Glomerular visceral epithelial cell (primary cell): ENCODE measurements around the gene PTPRS.
"Not testable (repeated sequence)": the region's sequence is repeated elsewhere in the genome, so short reads cannot be mapped to it uniquely, and the experiment has no call there.

Experiments used
- DNase-seq: peaks from one replicate; pipeline ENCODE4 v3.0.0-alpha.2; 2016; ENCODE audit errors: extremely low spot score

PTPRS gene

DNA sequence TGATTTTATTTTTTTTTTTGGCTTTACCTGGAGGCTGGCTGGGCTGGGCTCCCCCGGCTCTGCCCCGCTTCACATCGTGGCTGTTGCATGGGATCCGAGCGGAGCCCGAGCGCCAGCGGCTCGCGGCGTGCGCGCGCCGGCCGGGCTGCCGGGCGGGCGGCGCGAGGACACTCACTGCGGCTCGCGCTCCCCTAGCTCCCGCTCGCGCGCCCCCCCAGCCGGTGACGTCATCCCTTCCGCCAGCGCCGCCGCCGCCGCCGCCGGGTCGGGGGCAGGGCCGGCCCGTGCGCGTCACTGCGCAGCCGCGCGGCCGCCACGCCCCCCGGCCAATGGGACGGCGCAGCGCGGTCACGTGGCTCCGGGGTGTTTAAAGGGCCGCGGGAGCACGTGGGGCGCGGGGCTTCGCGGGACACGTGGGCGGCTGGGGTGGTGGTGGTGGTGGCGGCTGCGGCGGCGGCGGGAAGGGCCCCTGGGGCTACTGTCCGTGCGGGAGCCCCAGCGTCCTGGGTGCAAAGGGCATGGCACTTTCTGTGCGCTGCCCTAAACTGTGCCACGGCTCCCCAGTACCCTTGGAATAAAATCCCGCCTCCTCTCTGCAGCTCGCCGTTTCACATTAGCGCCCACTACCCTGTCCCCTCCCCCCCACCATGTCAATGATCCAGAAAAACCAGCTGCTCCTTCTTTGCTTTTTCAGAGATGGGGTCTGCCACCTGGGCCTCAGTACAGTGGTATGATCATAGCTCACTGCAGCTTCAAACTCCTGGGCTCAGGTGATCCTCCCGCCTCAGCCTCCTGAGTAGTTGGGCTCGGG, at the start of gene PTPRS:
TSS of gene PTPRS (minus strand) at position 176 of the 811 bp plus-strand sequence. CDS start 54,672 bp downstream, outside the sequence.
- DNase-seq = peak; percentile 86

DNA sequence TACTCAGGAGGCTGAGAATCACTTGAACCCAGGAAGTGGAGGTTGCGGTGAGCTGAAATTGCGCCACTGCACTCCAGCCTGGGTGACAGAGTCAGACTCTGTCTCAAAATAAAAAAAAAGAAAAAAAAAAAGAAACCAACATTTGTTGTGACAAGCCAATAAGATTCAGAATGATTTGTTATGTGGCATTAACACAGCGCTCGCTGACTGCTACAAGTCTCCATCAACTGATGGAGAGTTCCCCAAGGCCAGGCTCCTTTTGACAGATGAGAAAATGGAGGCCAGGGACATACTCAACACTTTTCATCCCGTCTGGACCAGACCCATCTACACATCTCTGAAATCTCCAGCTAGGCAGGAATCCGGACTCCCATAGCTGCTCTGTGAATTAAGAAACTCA, 48.7 kb upstream of the PTPRS start:
- DNase-seq = no peak

DNA sequence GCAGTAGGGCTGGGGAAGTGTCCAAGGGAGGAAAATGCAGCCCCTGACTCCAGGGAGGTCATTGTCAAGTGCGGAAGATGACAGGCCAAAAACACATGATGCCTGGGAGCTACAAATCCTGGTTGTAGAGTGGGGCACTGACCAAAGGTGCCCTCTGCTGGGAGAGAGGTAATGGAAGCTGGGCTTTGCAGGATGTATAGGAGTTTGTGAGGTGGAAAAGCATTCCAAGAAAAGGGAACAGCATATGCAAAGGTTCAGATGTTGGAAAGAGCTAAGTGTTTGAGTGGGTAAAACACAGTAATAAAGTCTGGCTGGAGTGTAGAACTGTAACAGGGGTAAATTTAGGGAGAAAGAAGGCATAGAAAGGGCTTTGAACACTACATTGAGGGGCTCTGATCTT, 46.9 kb upstream of the PTPRS start:
- DNase-seq = no peak

DNA sequence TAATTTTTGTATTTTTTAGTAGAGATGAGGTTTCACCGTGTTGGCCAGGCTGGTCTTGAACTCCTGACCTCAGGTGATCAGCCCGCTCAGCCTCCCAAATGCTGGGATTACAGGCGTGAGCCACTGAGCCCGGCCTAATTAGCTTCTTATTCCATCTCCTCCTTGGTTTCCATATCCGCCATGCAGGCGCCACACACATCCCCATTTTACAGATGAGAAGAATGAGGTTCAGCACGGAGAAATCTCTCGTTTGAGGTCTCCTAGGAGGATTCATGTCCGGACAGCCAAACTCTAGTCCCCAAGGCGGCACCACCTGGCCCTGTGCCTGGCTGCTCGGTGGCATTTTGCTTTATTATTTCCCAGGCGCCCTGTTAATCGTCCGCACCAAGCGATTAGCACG, 46.2 kb upstream of the PTPRS start:
- DNase-seq = no peak

DNA sequence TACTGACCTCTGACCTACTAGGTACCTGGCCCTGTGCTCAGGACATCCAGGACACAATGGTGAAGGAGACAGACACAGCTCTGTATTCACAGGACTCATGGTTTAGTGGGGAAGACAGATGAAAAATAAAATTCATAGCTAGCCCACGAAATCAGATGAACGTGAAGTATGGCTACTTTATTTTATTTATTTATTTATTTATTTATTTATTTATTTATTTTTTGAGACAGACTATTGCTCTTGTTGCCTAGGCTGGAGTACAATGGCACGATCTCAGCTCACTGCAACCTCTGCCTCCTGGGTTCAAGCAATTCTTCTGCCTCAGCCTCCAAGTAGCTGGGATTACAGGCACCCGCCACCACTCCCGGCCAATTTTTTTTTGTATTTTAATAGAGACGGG, 40.6 kb upstream of the PTPRS start:
- not testable (repeated sequence) for DNase-seq

DNA sequence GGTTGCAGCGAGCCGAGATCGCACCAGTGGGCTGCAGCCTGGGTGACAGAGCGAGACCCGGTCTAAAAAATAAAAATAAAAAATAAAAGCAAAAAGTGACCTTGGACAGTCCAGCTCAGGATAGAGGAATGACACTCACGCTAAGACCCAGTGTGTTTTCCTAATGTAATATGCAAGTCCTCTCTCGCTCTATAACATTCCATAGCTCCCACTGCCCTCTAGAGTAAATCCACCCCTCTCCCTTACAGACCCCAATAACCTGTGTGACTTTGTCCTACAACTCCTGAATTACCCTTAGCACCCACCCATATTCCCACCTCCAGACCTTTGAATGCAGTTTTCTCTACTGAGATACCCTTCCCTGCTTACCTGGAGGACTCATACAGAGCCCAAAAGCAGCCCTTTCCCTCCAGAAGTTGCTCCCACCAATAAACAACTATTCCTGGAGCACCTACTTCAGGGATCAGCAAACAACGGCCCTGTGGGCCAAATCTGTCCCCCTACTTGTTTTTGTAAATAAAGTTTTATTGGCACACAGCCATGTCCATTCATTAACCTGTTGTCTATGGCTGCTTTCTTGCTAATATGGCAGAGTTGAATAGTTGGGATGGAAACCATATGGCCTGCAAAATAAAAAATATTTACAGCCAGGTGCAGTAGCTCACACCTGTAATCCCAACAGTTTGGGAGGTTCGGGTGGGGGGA, 39.8 kb upstream of the PTPRS start:
- no peak for DNase-seq

DNA sequence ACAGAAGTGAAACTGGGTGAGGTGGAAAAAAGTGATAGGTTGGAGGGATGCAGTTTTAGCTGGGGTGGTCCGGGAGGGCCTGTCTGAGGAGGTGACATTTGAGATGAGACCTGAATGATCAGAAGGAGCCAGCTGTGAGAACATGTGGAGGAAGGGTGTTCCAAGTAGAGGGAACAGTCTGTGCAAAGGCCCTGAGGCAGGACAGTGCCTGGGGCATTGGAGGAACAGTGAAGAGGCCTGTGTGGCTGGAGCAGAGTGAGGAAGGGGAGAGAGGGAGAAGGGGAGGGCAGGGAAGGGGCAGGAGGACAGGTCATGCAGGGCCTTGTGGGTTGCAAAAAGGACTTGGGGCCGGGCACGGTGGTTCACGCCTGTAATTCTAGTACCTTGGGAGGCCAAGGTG, 36.3 kb upstream of the PTPRS start:
- no peak for DNase-seq

DNA sequence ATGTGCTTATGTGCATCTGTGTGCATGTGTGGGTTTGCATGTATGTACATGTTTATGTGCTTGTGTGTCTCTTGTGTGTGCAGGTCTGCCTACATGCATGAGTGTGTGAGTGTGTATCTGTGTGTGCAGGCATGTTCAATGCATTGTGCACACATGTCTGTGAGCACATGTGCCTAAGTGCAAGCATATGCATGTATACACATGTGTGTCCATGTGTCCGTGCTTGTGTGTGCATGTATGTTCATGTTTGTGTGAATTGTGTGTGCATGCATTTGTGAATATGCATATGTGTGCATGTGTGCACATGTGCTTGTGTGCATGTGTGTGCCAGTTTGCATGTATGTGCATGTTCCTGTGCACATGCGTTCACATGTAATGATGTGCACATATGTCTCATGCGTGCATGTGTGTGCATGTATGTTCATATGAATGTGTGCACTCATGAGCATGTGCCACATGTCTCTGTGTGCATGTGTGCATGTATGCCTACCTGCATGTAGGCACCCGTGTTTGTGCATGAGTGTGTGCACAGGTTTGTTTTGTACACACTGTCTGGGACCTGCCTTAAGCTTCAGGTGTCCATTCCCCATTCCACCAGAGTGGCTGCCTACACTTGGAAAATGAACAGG, 32.1 kb upstream of the PTPRS start:
- no peak for DNase-seq

DNA sequence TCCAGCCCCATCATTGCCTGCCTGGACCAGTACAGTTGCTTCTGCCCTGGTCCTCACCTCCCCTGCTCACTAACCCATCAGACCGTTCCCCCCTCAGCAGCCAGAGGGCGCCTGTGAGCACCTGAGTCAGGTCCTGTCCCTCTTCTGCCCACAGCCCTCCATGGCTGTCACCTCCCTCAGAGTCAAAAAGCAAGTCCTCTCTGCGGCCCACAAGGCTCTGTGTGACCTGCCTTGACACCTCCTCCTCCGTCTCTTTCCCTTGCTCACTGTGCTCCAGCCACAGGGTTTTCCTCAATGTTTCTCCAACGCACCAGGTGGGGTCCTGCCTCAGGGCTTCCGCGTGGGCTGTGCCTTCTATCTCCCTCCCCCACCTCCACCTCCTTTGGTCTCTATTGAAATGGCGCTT, 29.4 kb upstream of the PTPRS start:
- DNase-seq = peak; percentile 39

DNA sequence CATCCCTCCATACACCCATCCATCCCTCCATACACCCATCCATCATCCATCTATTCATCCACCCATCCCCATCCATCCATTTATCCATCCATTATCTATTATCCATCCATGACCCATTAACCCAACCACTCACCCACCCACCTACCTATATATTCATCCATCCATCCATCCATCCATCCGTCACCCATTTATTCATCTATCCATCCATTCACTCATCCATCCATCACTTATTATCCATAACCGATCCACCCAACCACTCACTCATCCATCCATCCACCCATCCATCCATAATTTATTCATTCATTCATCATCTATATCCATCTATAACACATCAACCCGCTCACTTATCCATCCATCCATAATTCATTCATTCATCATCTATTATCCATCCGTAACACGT, 28.7 kb upstream of the PTPRS start:
- DNase-seq = no peak

DNA sequence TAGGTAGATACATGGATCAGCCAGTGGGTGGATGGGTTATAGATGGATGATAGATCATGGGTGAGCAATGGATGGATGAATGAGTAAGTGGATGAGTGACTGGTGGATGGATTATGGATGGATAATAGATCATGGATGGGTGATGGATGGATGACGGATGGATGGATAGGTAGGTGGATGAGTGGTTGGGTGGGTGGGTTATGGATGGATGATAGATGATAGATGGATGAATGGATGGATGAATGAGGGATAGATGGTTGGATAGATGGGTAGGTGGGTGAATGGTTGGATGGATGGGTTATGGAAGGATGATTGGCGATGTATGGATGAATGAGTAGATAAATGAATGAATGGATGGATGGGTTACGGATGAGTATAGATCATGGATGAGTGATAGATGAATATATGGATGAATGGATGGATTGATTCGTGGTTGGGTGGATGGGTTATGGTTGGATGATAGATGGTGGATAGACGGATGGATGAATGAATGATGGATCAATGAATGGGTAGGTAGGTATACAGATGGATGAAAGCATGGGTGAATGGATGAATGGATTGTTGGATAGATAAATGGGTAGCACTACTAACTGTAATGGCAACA, 27.0 kb upstream of the PTPRS start:
- DNase-seq = no peak

DNA sequence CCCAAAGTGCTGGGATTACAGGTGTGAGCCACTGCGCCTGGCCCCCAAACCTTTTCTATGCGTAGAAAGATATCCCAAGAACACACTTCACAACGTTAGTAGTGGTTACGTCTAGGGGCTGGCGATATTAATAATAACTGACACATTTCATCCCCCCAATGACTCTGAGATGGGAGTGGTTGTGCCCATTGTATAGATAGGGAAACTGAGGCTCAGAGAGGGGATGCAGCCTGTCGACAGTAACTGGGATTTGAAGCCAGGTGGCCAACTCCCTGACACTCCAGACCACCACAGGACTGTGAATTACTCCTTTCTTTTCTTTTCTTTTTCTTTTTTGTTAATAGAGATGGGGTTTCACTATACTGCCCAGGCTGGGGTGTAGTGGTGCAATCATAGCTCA, 25.3 kb upstream of the PTPRS start:
- DNase-seq = no peak

DNA sequence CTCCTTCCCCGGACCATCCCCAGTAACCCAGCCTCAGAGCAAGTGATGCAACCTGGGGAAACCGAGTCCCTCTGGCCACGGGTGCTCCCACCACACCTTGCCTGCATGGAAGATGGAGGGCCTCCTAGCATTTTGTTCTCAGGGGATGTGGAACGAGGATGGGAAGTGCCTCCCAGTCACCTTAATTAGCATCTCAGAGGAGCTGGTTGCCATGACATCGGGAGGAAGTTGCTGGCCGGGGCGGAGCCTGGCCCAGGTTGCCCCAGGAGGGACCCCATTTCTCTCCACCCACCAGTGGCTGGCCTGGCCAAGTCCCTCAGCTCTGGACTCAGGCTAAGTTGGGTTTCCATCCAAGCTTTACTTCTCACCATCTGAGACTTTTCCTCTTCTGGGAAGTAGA, 24.1 kb upstream of the PTPRS start:
- no peak for DNase-seq

DNA sequence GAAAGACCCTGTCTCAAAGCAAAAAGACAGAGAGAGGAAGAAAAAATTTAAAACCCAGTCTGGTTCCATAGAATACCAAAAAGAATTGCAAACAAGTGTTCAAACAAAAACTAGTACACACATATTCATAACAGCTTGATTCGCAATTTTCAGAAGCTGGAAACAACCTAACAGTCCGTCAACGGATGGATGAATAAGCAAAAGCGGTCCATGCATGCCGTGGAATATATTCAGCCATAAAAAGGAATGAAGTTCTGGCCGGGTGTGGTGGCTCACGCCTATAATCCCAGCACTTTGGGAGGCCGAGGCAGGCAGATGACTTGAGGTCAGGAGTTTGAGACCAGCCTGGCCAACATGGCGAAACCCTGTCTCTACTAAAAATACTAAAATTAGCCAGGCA, 21.2 kb upstream of the PTPRS start:
- DNase-seq = not testable (repeated sequence)

DNA sequence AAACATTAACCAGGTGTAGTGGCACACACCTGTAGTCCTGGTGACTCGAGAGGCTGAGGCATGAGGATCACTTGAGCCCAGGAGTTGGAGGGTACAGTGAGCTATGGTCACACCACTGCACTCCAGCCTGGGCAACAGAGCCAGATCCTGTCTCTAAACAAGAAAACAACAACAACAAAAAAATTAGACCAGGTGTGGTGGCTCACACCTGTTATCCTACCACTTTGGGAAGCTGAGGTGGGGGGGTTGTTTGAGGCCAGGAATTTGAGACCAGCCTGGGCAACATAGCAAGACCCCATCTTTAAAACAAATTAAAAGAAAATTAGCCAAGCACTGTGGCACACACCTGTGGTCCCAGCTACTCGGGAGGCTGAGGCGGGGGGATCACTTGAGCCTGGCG, 20.8 kb upstream of the PTPRS start:
- DNase-seq = no peak

DNA sequence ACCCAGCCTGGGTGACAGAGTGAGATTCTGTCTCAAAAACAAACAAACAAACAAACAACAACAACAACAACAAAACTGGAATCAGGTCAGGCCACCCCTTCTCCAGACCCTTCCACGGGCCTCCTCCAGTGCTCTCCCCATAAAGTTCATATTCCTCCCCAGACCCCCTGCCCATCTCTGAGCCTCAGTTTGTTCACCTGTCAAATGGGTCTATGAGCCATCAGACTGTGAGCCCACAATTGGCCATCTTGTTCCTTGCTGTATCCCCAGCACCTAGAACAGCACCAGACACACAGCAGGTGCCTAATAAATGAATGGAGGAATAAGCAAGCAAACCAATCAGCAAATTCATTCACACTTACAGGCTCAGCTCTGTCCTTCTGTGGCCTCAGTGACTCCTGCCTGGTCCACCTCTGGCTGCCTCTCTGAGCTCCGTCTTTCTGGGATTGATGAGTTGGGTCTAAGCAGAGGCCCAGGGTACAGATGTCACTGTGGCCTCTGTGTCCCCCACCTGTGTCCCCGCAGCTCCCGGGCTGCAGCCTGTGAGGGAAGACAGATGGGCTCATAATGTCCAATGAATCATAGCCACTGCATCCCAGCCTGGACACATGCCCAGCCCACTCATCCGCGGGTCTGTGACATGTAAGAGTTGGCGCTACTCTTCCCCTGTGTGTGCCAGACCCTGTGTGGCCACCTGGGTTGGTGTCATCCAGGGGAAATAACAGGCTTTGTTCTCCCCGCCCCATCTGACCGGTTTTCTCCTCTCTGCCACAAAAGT, 19.6 kb upstream of the PTPRS start:
- DNase-seq = peak; percentile 33

DNA sequence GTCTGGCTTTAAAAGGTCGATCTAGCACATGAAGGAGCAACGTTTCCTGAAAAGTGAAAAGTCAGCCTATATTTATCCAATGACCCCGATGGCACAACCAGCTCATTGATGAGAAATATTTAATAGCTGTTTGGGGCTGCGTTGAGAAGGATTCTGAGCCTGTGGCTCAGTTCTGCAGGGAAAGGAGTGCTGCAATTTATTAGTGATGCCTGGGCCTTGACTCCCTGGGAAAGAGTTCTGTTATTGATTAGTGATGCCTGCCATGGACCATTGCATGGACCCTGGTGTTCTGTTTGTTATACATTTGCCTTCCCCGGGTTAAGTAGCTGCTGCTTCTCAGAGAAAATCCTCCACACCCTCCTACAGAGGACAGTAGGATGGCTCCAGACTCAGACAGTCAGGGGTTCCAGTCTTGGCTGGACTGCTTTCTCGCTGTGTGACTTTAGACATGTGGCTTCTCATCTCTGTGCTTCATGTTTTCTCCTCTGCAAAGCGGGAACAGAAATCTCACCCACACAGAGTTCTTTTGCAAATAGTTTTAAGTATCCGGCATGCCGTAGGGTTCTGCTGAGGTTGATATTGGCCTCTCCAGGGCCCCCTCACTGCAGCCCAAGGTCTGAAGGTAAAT, 17.7 kb upstream of the PTPRS start:
- DNase-seq = no peak

DNA sequence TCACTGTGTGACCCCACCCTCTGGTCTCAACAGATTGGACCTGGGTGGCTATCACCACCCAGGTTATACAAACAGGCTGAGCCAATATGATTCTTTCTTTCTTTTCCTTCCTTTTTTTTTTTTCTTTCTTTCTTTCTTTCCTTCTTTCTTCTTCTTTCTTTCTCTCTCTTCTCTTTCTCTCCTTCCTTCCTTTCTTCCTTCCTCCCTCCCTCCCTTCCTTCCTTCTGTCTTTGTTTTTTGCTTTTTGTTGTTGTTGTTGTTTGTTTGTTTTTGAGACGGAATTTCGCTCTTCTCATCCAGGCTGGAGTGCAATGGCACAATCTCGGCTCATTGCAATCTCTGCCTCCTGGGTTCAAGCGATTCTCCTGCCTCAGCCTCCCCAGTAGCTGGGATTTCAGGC, 17.0 kb upstream of the PTPRS start:
- DNase-seq = no peak

DNA sequence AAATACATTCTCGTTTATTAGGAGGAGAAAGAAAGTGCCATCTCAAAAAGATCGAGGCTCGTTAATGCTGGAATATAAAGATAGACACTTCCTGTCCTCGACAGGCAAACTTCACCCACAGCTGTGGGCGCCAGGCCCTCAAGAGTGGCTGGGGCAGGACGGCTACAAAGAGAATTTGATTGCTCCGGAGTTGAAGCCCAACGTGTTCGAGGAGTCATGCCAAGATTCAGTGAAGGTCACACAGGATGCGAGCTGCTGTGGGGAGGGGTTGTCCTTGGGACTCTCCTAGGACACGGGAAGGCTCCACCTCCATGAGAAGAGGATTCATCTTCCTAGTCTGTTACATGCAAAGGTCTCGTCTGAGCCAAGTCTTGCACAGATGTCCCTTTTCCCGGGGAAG, 16.3 kb upstream of the PTPRS start:
- no peak for DNase-seq

DNA sequence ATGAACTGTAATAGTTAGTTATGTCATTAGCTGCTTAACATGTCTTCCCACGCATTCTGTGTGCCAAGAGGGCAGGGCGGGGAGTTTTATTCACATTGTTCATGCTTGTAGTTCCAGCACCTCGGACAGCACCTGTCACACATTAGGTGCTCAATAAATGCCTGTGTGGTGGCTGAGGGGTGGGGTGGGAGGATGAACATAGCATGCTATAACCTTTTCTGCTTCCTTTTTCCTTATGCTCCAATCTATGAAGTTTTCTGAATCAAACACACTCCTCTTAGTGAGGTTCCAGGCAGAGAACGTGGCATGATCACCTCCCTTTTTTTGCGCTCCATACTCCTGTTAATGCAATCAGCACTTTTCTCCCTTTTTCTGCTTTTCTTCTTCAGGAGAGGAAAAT, 15.8 kb upstream of the PTPRS start:
- DNase-seq = no peak

DNA sequence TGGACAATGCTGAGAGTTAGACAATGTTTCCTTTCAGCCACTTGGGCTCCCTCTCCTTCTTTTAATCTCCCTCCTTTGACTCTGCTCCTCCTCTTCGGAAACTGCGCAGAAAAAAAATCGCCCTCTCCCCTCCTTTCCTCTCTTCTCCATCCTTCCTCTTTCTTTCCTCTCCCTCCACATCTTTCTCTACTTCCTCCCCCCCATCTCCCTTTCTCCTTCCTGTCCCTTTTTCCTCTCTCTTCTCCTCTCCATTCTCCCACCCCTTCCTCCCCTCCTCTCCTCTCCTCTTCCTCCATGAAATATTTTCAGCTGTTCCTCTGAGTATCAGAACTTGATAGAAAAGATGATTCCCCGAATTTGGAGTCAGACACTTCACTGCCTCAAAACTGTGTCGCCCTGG, 15.1 kb upstream of the PTPRS start:
- DNase-seq = no peak
